NCI-H2196 treated with DMSO at 0.1 percent for 48 hours (cell line): ENCODE data around the gene TSC2.
A peak's percentile ranks its signal among the peaks of the same experiment; 100 is the strongest.
"Not testable (repeated sequence)": the region's sequence is repeated elsewhere in the genome, so short reads cannot be mapped to it uniquely, and the experiment has no call there.

Source experiments
- DNase-seq: peaks from one replicate; lab custom pipeline; 2025; ENCODE audit not compliant: unreplicated experiment; lab: John Stamatoyannopoulos, UW

Gene TSC2

GRCh38 chr16:2030036-2030435, 17.7 kb upstream of the TSC2 start:
- DNase-seq: no peak

DNA sequence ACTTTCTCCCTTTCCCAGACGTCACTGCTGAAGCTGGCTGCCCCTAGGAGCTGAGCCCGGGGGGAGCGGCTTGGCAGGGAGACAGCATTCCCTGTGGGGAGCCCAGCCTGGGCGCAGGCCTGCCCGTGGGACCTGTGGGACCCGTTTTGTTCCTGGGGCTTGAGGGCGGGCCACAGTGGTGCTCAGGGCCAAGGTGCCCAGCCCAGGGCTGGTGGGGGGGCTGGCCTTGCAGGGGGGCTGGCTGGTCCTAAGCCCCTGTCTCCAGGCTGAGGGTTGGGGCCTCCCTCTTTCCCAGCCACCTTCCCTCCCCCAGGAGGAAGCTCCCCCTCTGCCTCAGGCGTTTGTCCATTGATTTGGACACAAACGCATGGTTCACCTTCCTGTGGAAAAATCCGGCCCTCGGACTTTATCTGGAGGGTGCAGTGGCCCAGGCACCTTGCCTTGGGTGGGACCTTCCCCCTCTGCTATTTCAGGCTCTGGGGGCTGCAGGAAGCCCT, 16.7 kb upstream of the TSC2 start:
- no peak for DNase-seq

- no peak for DNase-seq
These were observed 15.3 kb upstream of the TSC2 start for GRCh38 chr16:2032285-2033056.

DNA sequence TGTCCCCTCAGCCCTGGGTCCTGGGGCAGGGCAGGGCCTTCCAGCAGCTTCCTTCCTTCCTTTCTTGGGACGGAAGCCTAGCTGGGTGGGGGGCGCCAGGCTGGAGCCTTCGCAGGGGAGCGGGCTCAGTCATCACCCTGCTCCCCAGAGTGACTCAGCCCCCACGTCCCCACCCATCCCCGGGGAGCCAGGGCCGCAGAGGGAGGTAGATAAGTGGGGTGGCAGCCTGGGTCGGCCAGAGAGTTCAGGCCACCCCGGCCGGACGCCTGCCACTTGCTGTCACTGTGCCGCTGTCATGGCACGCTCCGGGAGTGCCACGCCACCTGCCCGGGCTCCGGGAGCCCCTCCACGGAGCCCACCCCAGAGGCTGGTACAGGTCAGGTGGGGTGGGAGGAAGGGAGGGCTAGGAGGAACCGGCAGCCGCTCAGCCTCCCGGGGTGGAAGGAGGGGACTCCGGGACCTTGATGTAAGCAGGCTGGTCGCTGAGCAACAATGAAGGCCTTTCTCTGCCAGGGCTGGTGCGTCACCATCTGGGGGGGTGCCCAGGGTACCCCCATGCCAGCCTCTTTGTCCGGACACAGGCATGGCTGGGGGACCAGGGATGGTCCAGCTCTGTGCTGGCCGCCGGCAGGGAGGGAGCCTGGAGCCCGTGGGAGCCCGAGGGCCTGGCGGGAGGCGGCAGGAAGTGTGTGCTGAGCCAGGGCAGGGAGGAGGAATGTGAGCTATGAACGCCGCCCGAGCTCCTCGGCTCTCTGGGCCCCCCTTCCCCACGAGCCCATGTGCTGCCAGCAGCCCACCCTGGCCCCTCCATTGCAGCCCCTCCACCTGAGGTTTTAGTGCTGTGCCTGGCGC, 14.5 kb upstream of the TSC2 start:
- DNase-seq: no peak

DNA sequence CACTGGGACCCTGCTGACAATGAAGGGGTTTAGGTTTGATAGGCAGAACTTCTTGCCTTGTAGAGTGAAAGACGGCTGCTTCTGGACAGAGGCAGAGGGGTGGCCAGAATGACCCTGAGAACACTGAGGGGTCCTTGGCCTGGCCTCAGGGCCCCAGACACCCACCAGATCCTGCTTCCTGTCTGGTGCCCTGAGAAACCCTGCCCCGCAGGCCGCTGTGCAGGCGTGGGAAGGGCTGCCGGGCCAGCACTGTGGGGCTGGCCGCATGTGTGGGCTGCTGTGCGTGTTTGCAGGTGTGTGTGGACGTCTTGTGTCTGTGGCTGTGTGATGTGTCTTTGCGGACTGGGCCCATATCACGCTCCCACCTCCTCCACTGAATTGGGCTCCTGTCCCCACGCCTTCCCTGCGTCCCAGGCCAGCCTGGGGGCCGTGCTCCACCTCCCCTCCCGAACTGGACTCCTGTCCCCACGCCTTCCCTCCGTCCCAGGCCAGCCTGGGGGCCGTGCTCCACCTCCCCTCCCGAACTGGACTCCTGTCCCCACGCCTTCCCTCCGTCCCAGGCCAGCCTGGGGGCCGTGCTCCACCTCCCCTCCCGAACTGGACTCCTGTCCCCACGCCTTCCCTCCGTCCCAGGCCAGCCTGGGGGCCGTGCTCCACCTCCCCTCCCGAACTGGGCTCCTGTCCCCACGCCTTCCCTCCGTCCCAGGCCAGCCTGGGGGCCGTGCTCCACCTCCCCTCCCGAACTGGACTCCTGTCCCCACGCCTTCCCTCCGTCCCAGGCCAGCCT, 13.7 kb upstream of the TSC2 start:
- DNase-seq: not testable (repeated sequence)

- no peak for DNase-seq
These were observed 12.9 kb upstream of the TSC2 start for GRCh38 chr16:2034696-2035430.

- DNase-seq: no peak
These were observed 12.2 kb upstream of the TSC2 start for GRCh38 chr16:2035431-2036199.

GRCh38 chr16:2036200-2036966, 11.4 kb upstream of the TSC2 start:
- DNase-seq: no peak

GRCh38 chr16:2037115-2037514, 10.7 kb upstream of the TSC2 start:
- DNase-seq: no peak

DNA sequence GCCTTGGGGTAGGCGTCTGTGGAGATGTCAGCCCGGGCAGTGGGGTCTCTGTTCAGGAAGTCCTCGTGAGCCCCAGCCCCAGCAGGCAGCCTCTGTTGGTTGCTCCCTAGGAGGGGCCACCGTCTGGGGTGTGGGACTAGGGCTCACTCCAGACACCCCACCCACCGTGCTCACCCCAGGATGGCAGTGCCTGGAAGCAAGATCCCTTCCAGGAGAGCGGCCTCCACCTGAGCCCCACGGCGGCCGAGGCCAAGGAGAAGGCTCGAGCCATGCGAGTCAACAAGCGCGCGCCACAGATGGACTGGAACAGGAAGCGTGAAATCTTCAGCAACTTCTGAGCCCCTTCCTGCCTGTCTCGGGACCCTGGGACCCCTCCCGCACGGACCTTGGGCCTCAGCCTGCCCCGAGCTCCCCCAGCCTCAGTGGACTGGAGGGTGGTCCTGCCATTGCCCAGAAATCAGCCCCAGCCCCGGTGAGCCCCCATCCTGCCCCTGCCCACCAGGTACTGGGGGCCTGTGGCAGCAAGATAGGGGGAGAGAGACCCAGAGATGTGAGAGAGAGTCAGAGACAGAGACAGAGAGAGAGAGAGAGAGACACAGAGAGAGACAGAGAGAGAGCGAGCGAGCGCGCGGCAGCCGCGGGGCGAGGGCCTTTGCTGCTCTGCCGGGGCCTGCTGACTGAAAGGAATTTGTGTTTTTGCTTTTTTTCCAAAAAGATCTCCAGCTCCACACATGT, 10.0 kb upstream of the TSC2 start:
- no peak for DNase-seq

DNA sequence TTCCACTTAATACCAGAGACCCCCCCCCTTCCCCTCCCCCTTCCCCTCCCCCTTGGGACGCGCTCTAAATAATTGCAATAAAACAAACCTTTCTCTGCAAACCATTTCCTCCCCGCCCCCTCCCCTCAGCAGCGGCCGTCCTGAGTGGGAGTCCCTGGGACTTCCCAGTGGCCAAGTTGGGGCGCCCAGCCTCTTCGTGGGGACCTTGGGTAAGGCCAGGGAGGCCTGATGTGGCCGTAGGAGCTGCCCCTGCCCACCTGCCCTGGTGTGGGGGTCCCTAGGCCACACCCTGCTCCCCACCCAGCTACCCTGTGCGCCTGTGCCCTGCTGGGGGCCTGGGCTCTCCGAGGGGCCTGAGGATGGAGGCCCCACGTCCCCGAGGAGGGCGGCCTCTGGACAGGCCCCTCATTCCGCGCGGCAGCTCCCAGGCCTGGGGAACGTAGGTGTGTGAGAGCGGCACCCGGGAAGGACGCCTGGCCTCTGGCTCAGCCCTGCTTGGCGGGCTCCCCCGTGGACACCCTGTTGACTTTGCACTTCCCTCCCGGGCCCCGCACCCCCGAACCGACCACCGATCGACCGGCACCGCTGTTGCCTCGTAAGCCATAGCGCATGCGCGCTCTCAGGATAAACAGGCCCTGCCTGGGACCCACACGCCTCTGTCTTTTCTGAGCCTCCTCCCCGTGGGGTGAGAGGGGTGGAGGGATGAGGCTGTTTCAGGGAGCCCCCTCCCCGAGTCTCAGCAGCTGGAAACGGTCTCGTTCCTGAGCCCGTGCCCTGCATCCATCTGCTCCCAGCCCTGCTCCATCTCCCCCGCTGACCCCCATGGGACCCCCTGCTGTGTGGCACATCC, 9.2 kb upstream of the TSC2 start:
- no peak for DNase-seq

- no peak for DNase-seq
These were observed 8.3 kb upstream of the TSC2 start for GRCh38 chr16:2039274-2040031.

- DNase-seq: no peak
These were observed 7.6 kb upstream of the TSC2 start for GRCh38 chr16:2040041-2040786.

- peak; percentile 67 for DNase-seq
These were observed 6.8 kb upstream of the TSC2 start for GRCh38 chr16:2040787-2041522.

GRCh38 chr16:2042171-2042985, 5.4 kb upstream of the TSC2 start:
- DNase-seq: peak; percentile 88
